ENCODE data around the gene MGLL.
A peak's percentile ranks its signal among the peaks of the same experiment; 100 is the strongest.

DNA sequence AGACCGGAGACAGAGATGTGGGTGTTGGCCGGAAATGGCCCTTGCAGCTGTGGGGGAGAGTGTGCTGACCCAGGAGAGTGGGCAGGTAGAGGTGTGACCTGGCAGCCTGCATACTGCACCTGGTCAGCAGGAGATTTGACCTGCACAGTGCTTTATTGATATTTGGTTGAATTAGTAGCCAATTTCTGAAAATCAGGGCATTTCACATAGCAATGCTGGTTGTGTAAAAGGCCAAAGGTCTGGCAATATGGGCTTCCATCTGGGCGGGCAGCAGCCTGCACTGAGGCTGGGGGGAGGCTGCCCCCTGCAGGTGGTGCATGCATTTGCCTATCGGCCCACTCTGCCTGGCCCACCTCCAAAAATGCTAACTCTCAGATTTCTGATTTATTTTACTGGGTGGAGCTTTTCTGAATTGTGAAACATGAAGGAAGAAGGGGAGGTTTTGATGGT is 9.4 kb upstream of the MGLL start:
- TF ChIP-seq, protein P1, sequence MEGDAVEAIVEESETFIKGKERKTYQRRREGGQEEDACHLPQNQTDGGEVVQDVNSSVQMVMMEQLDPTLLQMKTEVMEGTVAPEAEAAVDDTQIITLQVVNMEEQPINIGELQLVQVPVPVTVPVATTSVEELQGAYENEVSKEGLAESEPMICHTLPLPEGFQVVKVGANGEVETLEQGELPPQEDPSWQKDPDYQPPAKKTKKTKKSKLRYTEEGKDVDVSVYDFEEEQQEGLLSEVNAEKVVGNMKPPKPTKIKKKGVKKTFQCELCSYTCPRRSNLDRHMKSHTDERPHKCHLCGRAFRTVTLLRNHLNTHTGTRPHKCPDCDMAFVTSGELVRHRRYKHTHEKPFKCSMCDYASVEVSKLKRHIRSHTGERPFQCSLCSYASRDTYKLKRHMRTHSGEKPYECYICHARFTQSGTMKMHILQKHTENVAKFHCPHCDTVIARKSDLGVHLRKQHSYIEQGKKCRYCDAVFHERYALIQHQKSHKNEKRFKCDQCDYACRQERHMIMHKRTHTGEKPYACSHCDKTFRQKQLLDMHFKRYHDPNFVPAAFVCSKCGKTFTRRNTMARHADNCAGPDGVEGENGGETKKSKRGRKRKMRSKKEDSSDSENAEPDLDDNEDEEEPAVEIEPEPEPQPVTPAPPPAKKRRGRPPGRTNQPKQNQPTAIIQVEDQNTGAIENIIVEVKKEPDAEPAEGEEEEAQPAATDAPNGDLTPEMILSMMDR (conservative IDR thresholded peaks at IDR 0.05 in 1 of 2, IDR thresholded peaks at IDR 0.05 in 1 of 2; ENCODE audit: extremely low read depth in 1 of 2, insufficient read depth in 1 of 2, low read depth in 1 of 2, low read length in 2 of 2), result peak; percentile 31 to 45
- no peak for TF ChIP-seq EZH2 (IDR thresholded peaks at IDR 0.05; ENCODE audit: borderline replicate concordance, low read length)
